ENCODE results near the gene SNX25.

The SNX25 gene

GRCh38 chr4:185254434-185254833 lies 45.0 kb downstream of the SNX25 start:
- TF ChIP-seq EZH2 (IDR thresholded peaks at IDR 0.05; ENCODE audit: borderline replicate concordance, low read length) = no peak
- TF ChIP-seq CTCF (IDR thresholded peaks at IDR 0.05; ENCODE audit: low read length) = no peak
- H3K27ac ChIP-seq (ENCODE audit: low read depth, low read length, poor library complexity, severe bottlenecking) = peak overlapping the region; percentile 68
- peaks cover 96% of the 10 kb centered on the region for H3K4me1 ChIP-seq (ENCODE audit: insufficient read depth, low read length, severe bottlenecking)
- no peak overlapping the region for H3K9ac ChIP-seq (ENCODE audit: low read length)
- no peaks in the 10 kb centered on the region for H3K79me2 ChIP-seq (ENCODE audit: insufficient read depth, low read length)
- no peaks in the 10 kb centered on the region for H3K27me3 ChIP-seq (ENCODE audit: insufficient read depth, low read length)
- peaks cover 5% of the 10 kb centered on the region; the same call in 1 of the 2 replicates for H3K36me3 ChIP-seq (ENCODE audit: insufficient read depth, low read length)
- no peak overlapping the region for H2AFZ ChIP-seq (ENCODE audit: low read length)
- no peaks in the 10 kb centered on the region for H3K9me3 ChIP-seq (ENCODE audit: low read length)
- H4K20me1 ChIP-seq (ENCODE audit: insufficient read depth, low read length) = no peaks in the 10 kb centered on the region
- no peaks in the 10 kb centered on the region for H3K9me2 ChIP-seq (ENCODE audit: low read depth, low read length)
- H3F3A ChIP-seq (ENCODE audit: insufficient read depth, low read length) = no peaks in the 10 kb centered on the region; the same call in 1 of the 2 replicates
- peak overlapping the region; percentile 41 for H3K4me2 ChIP-seq (ENCODE audit: low read length)
- no peak overlapping the region for H3K4me3 ChIP-seq (ENCODE audit: low read depth, low read length, poor library complexity, severe bottlenecking)

- Histone ChIP-seq H3K36me3 (ENCODE audit: insufficient read depth, low read length) (peaks cover 18% of the 10 kb centered on the region), H3K79me2 (ENCODE audit: insufficient read depth, low read length) (peaks cover 3% of the 10 kb centered on the region; the same call in 1 of the 2 replicates), H3K4me2 (ENCODE audit: low read length) (peak overlapping the region; percentile 41), H3F3A (ENCODE audit: insufficient read depth, low read length) (no peaks in the 10 kb centered on the region; the same call in 1 of the 2 replicates), H3K4me3 (ENCODE audit: low read depth, low read length, poor library complexity, severe bottlenecking) (peak overlapping the region; percentile 9), H3K9me3 (ENCODE audit: low read length) (no peaks in the 10 kb centered on the region), H3K4me1 (ENCODE audit: insufficient read depth, low read length, severe bottlenecking) (peaks cover 98% of the 10 kb centered on the region), H3K9ac (ENCODE audit: low read length) (peak overlapping the region; percentile 5; the same call in 1 of the 2 replicates), H4K20me1 (ENCODE audit: insufficient read depth, low read length) (no peaks in the 10 kb centered on the region), H3K27me3 (ENCODE audit: insufficient read depth, low read length) (no peaks in the 10 kb centered on the region), H3K9me2 (ENCODE audit: low read depth, low read length) (no peaks in the 10 kb centered on the region), H2AFZ (ENCODE audit: low read length) (no peak overlapping the region), H3K27ac (ENCODE audit: low read depth, low read length, poor library complexity, severe bottlenecking) (peak overlapping the region; percentile 68)
- TF ChIP-seq CTCF (IDR thresholded peaks at IDR 0.05; ENCODE audit: low read length) (no peak), EZH2 (IDR thresholded peaks at IDR 0.05; ENCODE audit: borderline replicate concordance, low read length) (no peak)
Observed at GRCh38 chr4:185255868-185256267, 46.5 kb downstream of the SNX25 start.

- Histone ChIP-seq H3K27me3 (ENCODE audit: insufficient read depth, low read length) (no peaks in the 10 kb centered on the region), H3K4me1 (ENCODE audit: insufficient read depth, low read length, severe bottlenecking) (peaks cover 97% of the 10 kb centered on the region), H3K36me3 (ENCODE audit: insufficient read depth, low read length) (peaks cover 18% of the 10 kb centered on the region), H3K79me2 (ENCODE audit: insufficient read depth, low read length) (peaks cover 3% of the 10 kb centered on the region; the same call in 1 of the 2 replicates), H3K9ac (ENCODE audit: low read length) (no peak overlapping the region; the same call in 1 of the 2 replicates), H2AFZ (ENCODE audit: low read length) (no peak overlapping the region), H3K9me2 (ENCODE audit: low read depth, low read length) (no peaks in the 10 kb centered on the region), H4K20me1 (ENCODE audit: insufficient read depth, low read length) (no peaks in the 10 kb centered on the region), H3K27ac (ENCODE audit: low read depth, low read length, poor library complexity, severe bottlenecking) (peak overlapping the region; percentile 68), H3K9me3 (ENCODE audit: low read length) (no peaks in the 10 kb centered on the region), H3K4me2 (ENCODE audit: low read length) (peak overlapping the region; percentile 47), H3F3A (ENCODE audit: insufficient read depth, low read length) (no peaks in the 10 kb centered on the region; the same call in 1 of the 2 replicates), H3K4me3 (ENCODE audit: low read depth, low read length, poor library complexity, severe bottlenecking) (peak overlapping the region; percentile 13)
- TF ChIP-seq EZH2 (IDR thresholded peaks at IDR 0.05; ENCODE audit: borderline replicate concordance, low read length) = no peak
- TF ChIP-seq CTCF (IDR thresholded peaks at IDR 0.05; ENCODE audit: low read length) = no peak
Observed at GRCh38 chr4:185256446-185256845, 47.0 kb downstream of the SNX25 start.
